SK-N-SH treated with all-trans-retinoic acid at 6 μM for 48 hours (cell line): Measurements from ENCODE around the gene UBAP2.

ENCODE experiments used
- ATAC-seq: fragments of 200-7000 bp; cut with Tn5 transposase; 3 replicates; pipeline ENCODE4 v1.9.1; 2020; ENCODE audit warnings: mild to moderate bottlenecking, moderate library complexity
- ARNTL ChIP-seq: fragments of 450-650 bp; formaldehyde crosslinking; IDR thresholded peaks from 2 replicates; pipeline ENCODE4 v1.5.0; 2020; ENCODE audit warnings: low read depth, mild to moderate bottlenecking, moderate library complexity, borderline replicate concordance
- BACH2 ChIP-seq: fragments of 250-450 bp; sonication (Bioruptor Pico); IDR thresholded peaks from 2 replicates; pipeline ENCODE4 v1.9.0; 2021; ENCODE audit warnings: mild to moderate bottlenecking, borderline replicate concordance
- CSDC2 ChIP-seq: fragments of 250-450 bp; sonication (Bioruptor Pico); IDR thresholded peaks from 2 replicates; pipeline ENCODE4 v1.5.0; 2020; ENCODE audit warnings: mild to moderate bottlenecking, moderate library complexity
- CSRNP3 ChIP-seq: fragments of 250-450 bp; sonication (Bioruptor Pico); IDR thresholded peaks from 2 replicates; pipeline ENCODE4 v1.5.1; 2021; ENCODE audit warnings: mild to moderate bottlenecking, moderate library complexity
- ESRRG ChIP-seq: fragments of 250-450 bp; sonication (Bioruptor Pico); IDR thresholded peaks from 2 replicates; pipeline ENCODE4 v1.6.1; 2021; ENCODE audit warnings: mild to moderate bottlenecking
- GLIS3 ChIP-seq: fragments of 250-450 bp; sonication (Bioruptor Pico); IDR thresholded peaks from 2 replicates; pipeline ENCODE4 v1.5.0; 2020; ENCODE audit warnings: mild to moderate bottlenecking, moderate library complexity
- ISL1 ChIP-seq: fragments of 250-450 bp; sonication (Bioruptor Pico); IDR thresholded peaks from 2 replicates; pipeline ENCODE4 v2.1.2; 2022; ENCODE audit warnings: mild to moderate bottlenecking, moderate library complexity
- OSR1 ChIP-seq: fragments of 250-450 bp; sonication (Bioruptor Pico); IDR thresholded peaks from 2 replicates; pipeline ENCODE4 v1.8.0; 2022; ENCODE audit warnings: moderate library complexity, mild to moderate bottlenecking, inconsistent platforms
- PPARA ChIP-seq: fragments of 250-450 bp; sonication (Bioruptor Pico); IDR thresholded peaks from 2 replicates; pipeline ENCODE4 v1.5.0; 2020; ENCODE audit warnings: mild to moderate bottlenecking, borderline replicate concordance
- RARB ChIP-seq: fragments of 250-450 bp; sonication (Bioruptor Pico); IDR thresholded peaks from 2 replicates; pipeline ENCODE4 v1.8.0; 2021; ENCODE audit warnings: mild to moderate bottlenecking, moderate library complexity
- SNAI2 ChIP-seq: fragments of 250-450 bp; sonication (Bioruptor Pico); IDR thresholded peaks from 2 replicates; pipeline ENCODE4 v1.5.0; 2020; ENCODE audit warnings: mild to moderate bottlenecking, moderate library complexity
- TCF4 ChIP-seq: fragments of 250-450 bp; sonication (Bioruptor Pico); IDR thresholded peaks from 2 replicates; pipeline ENCODE4 v1.8.0; 2021; ENCODE audit warnings: mild to moderate bottlenecking, moderate library complexity, borderline replicate concordance
- TOX ChIP-seq: fragments of 250-450 bp; sonication (Bioruptor Pico); IDR thresholded peaks from 2 replicates; pipeline ENCODE4 v1.8.0; 2021; ENCODE audit warnings: mild to moderate bottlenecking, moderate library complexity, borderline replicate concordance
- ZFP3 ChIP-seq: fragments of 250-450 bp; sonication (Bioruptor Pico); IDR thresholded peaks from 2 replicates; pipeline ENCODE4 v1.5.0; 2020; ENCODE audit warnings: mild to moderate bottlenecking, moderate library complexity
- ZFP30 ChIP-seq: fragments of 450-650 bp; formaldehyde crosslinking; IDR thresholded peaks from 2 replicates; pipeline ENCODE4 v1.5.0; 2022; ENCODE audit warnings: mild to moderate bottlenecking, moderate library complexity
- ZNF565 ChIP-seq: fragments of 450-650 bp; formaldehyde crosslinking; conservative IDR thresholded peaks from 2 replicates; pipeline ENCODE4 v1.5.0; 2020; ENCODE audit warnings: low read depth, mild to moderate bottlenecking, moderate library complexity
- ZNF70 ChIP-seq: fragments of 450-650 bp; formaldehyde crosslinking; IDR thresholded peaks from 2 replicates; pipeline ENCODE4 v1.5.0; 2020; ENCODE audit warnings: mild to moderate bottlenecking, moderate library complexity
- ZNF8 ChIP-seq: fragments of 450-650 bp; formaldehyde crosslinking; IDR thresholded peaks from 2 replicates; pipeline ENCODE4 v1.5.0; 2020; ENCODE audit warnings: mild to moderate bottlenecking, moderate library complexity
- TF ChIP-seq, protein P1 (sequence below): fragments of 250-450 bp; sonication (Bioruptor Pico); IDR thresholded peaks from 2 replicates; pipeline ENCODE4 v1.8.0; 2020; ENCODE audit warnings: mild to moderate bottlenecking, moderate library complexity, borderline replicate concordance
- TF ChIP-seq, protein P2 (sequence below): fragments of 250-450 bp; sonication (Bioruptor Pico); IDR thresholded peaks from 2 replicates; pipeline ENCODE4 v1.8.0; 2021; ENCODE audit warnings: low read depth, mild to moderate bottlenecking, moderate library complexity, borderline replicate concordance
- TF ChIP-seq, protein P3 (sequence below): fragments of 250-450 bp; sonication (Bioruptor Pico); IDR thresholded peaks from 2 replicates; pipeline ENCODE4 v1.5.1; 2020; ENCODE audit warnings: low read depth, mild to moderate bottlenecking, moderate library complexity

UBAP2 gene

GRCh38 chr9:34070606-34071324 is 22.1 kb upstream of the UBAP2 start:
- ATAC-seq = no peak
- TF ChIP-seq, protein P1, sequence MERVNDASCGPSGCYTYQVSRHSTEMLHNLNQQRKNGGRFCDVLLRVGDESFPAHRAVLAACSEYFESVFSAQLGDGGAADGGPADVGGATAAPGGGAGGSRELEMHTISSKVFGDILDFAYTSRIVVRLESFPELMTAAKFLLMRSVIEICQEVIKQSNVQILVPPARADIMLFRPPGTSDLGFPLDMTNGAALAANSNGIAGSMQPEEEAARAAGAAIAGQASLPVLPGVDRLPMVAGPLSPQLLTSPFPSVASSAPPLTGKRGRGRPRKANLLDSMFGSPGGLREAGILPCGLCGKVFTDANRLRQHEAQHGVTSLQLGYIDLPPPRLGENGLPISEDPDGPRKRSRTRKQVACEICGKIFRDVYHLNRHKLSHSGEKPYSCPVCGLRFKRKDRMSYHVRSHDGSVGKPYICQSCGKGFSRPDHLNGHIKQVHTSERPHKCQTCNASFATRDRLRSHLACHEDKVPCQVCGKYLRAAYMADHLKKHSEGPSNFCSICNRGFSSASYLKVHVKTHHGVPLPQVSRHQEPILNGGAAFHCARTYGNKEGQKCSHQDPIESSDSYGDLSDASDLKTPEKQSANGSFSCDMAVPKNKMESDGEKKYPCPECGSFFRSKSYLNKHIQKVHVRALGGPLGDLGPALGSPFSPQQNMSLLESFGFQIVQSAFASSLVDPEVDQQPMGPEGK = no peak
- TF ChIP-seq ARNTL = no peak
- no peak for TF ChIP-seq OSR1 (CRISPR knock-in tag)
- TF ChIP-seq, protein P2, sequence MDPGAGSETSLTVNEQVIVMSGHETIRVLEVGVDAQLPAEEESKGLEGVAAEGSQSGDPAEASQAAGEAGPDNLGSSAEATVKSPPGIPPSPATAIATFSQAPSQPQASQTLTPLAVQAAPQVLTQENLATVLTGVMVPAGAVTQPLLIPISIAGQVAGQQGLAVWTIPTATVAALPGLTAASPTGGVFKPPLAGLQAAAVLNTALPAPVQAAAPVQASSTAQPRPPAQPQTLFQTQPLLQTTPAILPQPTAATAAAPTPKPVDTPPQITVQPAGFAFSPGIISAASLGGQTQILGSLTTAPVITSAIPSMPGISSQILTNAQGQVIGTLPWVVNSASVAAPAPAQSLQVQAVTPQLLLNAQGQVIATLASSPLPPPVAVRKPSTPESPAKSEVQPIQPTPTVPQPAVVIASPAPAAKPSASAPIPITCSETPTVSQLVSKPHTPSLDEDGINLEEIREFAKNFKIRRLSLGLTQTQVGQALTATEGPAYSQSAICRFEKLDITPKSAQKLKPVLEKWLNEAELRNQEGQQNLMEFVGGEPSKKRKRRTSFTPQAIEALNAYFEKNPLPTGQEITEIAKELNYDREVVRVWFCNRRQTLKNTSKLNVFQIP = no peak
- no peak for TF ChIP-seq BACH2 (CRISPR knock-in tag)
- no peak for TF ChIP-seq ZNF70 (CRISPR knock-in tag)
- no peak for TF ChIP-seq TCF4
- TF ChIP-seq PPARA (CRISPR knock-in tag) = no peak
- no peak for TF ChIP-seq ZNF565 (CRISPR knock-in tag)
- no peak for TF ChIP-seq ZFP30
- no peak for TF ChIP-seq ISL1
- no peak for TF ChIP-seq SNAI2 (CRISPR knock-in tag)
- no peak for TF ChIP-seq CSDC2
- TF ChIP-seq CSRNP3 (CRISPR knock-in tag) = no peak
- no peak for TF ChIP-seq ZFP3
- no peak for TF ChIP-seq ESRRG (CRISPR knock-in tag)
- no peak for TF ChIP-seq RARB (CRISPR knock-in tag)
- TF ChIP-seq GLIS3 = no peak
- no peak for TF ChIP-seq TOX (CRISPR knock-in tag)

DNA sequence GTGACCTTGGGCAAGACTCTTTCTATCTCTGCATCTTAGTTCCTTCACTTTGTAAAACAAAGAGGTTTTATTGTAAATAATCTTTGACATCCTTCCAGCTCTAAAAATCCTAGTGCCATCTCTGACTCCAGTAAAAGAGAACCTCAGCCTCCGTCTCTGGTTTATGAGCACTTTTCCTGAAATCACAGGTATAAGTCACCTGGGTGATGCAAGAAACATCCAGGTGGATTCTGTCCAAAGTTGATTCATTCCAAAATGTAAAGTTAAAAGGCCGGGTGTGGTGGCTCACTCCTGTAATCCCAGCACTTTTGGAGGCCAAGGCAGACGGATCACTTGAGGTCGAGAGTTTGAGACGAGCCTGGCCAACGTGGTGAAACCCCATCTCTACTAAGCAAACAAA is 21.1 kb upstream of the UBAP2 start:
- TF ChIP-seq ZNF70 (CRISPR knock-in tag) (no peak), ARNTL (no peak), TCF4 (no peak), ZNF8 (CRISPR knock-in tag) (no peak), ZNF565 (CRISPR knock-in tag) (no peak)
- TF ChIP-seq, protein P3, sequence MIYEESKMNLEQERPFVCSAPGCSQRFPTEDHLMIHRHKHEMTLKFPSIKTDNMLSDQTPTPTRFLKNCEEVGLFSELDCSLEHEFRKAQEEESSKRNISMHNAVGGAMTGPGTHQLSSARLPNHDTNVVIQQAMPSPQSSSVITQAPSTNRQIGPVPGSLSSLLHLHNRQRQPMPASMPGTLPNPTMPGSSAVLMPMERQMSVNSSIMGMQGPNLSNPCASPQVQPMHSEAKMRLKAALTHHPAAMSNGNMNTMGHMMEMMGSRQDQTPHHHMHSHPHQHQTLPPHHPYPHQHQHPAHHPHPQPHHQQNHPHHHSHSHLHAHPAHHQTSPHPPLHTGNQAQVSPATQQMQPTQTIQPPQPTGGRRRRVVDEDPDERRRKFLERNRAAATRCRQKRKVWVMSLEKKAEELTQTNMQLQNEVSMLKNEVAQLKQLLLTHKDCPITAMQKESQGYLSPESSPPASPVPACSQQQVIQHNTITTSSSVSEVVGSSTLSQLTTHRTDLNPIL (CRISPR knock-in tag) = no peak
- TF ChIP-seq, all 23 proteins: peak for 0
- ATAC-seq = no peak

DNA sequence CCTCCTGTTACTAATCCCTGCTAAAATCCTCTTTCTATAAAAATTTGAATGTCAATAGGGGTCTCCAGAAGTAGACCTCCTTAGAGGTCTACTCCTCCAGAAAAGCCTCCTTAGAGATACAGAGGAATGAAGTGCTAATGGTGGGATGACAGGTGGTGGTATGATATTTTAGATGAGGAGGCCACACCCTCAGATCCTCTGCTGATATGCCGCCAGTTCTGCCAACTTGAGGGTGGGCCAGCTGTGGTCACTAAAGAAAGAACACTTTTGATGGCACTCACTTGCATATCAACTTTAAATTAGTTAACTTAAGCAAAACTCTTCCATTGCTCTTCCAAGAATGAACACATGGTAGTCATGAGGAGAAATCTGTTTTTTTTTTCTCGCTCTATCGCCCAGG is 16.9 kb upstream of the UBAP2 start:
- TF ChIP-seq, protein P1 = no peak
- TF ChIP-seq ZFP3 = no peak
- TF ChIP-seq ZNF565 (CRISPR knock-in tag) = no peak
- no peak for TF ChIP-seq PPARA (CRISPR knock-in tag)
- no peak for TF ChIP-seq ESRRG (CRISPR knock-in tag)
- no peak for TF ChIP-seq ISL1
- no peak for TF ChIP-seq TCF4
- TF ChIP-seq, all 23 proteins: peak for 0
- ATAC-seq = no peak

DNA sequence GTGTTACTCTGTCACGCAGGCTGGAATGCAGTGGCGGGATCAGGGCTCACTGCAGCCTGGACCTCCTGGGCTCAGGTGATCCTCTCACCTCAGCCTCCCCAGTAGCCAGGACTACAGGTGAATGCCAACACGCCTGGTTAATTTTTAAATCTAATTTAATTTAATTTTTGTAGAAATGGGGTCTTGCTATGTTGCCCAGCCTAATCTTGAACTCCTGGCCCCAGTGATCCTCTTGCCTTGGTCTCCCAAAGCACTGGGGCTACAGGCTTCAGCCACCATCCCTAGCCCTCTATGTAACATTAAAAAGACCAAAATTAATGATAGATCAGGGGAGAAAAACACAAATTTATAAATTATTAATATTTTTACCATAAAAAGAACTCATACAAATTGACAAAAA is 11.3 kb upstream of the UBAP2 start:
- TF ChIP-seq RARB (CRISPR knock-in tag) = no peak
- no peak for TF ChIP-seq ZNF8 (CRISPR knock-in tag)
- TF ChIP-seq ZNF565 (CRISPR knock-in tag) = no peak
- no peak for TF ChIP-seq OSR1 (CRISPR knock-in tag)
- ATAC-seq = no peak
